SK-N-SH (cell line): ENCODE results near the gene UBE2S. TPM values are rescaled to one million over a fixed set of nuclear protein-coding genes. Genes with fewer than 3 reads are reported as not detected.

Experiments used
- CTCF ChIA-PET: fragments of 300-600, 350-600 bp; formaldehyde crosslinking; extraction: SDS; loops from one replicate; lab custom pipeline; 2021; lab: Yijun Ruan, JAX
- POLR2A ChIA-PET: fragments of 350-600 bp; sonication (Branson Sonifier 250); formaldehyde crosslinking; extraction: SDS; loops from one replicate; lab custom pipeline; 2020; ENCODE audit warnings: antibody characterized with exemption, inconsistent platforms; lab: Yijun Ruan, JAX
- DNase-seq: peaks from one replicate; pipeline ENCODE4 v3.0.0; 2012
- H2AFZ ChIP-seq: fragments of 200-600 bp; sonication (generic); 2 replicates; pipeline ENCODE4 v1.8.1; 2016; ENCODE audit warnings: antibody characterized with exemption, mild to moderate bottlenecking, low read depth
- H3F3A ChIP-seq: fragments of 200-600 bp; sonication (generic); replicated peaks from 2 replicates; pipeline ENCODE3; 2016; ENCODE audit warnings: antibody characterized with exemption, mild to moderate bottlenecking; ENCODE audit not compliant: insufficient read depth
- H3K27ac ChIP-seq, 2 experiments: fragments of 200-500 bp in 1 of 2; fragments of 200-600 bp in 1 of 2; sonication (Bioruptor generic) in 1 of 2; sonication (generic), shearing (Covaris generic) in 1 of 2; 2 replicates each; pipeline versions ENCODE4 v1.5.1 to v1.6.1; 2014 to 2016; ENCODE audit warnings: low read depth in 2 of 2, inconsistent platforms in 1 of 2, low read length in 1 of 2, mild to moderate bottlenecking in 1 of 2, mixed read lengths in 1 of 2
- H3K27me3 ChIP-seq: fragments of 200-600 bp; sonication (generic), shearing (Covaris generic); 2 replicates; pipeline ENCODE4 v1.6.1; 2016; ENCODE audit warnings: mixed run types; ENCODE audit not compliant: insufficient read depth
- H3K36me3 ChIP-seq, 2 experiments: fragments of 200-500 bp in 1 of 2; fragments of 200-600 bp in 1 of 2; sonication (Bioruptor generic) in 1 of 2; sonication (generic) in 1 of 2; replicated peaks in 1 of 2; 2 replicates each; pipeline versions ENCODE3 to v1.5.1; 2014 to 2016; ENCODE audit warnings: low read length in 1 of 2, mild to moderate bottlenecking in 1 of 2; ENCODE audit not compliant: insufficient read depth in 2 of 2, control insufficient read depth in 1 of 2
- H3K4me1 ChIP-seq, 2 experiments: fragments of 200-500 bp in 1 of 2; fragments of 200-600 bp in 1 of 2; sonication (Bioruptor generic) in 1 of 2; sonication (generic), shearing (Covaris generic) in 1 of 2; 2 replicates each; pipeline versions ENCODE4 v1.5.1 to v1.6.1; 2014 to 2016; ENCODE audit warnings: low read depth in 1 of 2, low read length in 1 of 2, mixed run types in 1 of 2; ENCODE audit not compliant: insufficient read depth in 2 of 2, control insufficient read depth in 1 of 2
- H3K4me2 ChIP-seq: fragments of 200-600 bp; sonication (generic), shearing (Covaris generic); 2 replicates; pipeline ENCODE4 v1.6.1; 2017; ENCODE audit warnings: mixed run types
- H3K4me3 ChIP-seq, 2 experiments: fragments of 200-500 bp in 1 of 2; fragments of 200-600 bp in 1 of 2; sonication (Bioruptor generic) in 1 of 2; sonication (generic), shearing (Covaris generic) in 1 of 2; 2 replicates each; pipeline versions ENCODE4 v1.5.1 to v1.8.1; 2014 to 2016; ENCODE audit warnings: low read depth in 2 of 2, inconsistent platforms in 1 of 2, low read length in 1 of 2, mild to moderate bottlenecking in 1 of 2, mixed read lengths in 1 of 2, moderate library complexity in 1 of 2
- H3K79me2 ChIP-seq: fragments of 200-600 bp; sonication (generic); 2 replicates; pipeline ENCODE4 v1.8.1; 2017; ENCODE audit warnings: mild to moderate bottlenecking; ENCODE audit not compliant: insufficient read depth
- H3K9ac ChIP-seq: fragments of 200-600 bp; sonication (generic); 2 replicates; pipeline ENCODE4 v1.6.1; 2017; ENCODE audit warnings: mixed run types
- H3K9me2 ChIP-seq: fragments of 200-600 bp; sonication (generic); 2 replicates; pipeline ENCODE4 v1.6.1; 2017; ENCODE audit warnings: mixed run types
- H3K9me3 ChIP-seq: fragments of 200-600 bp; sonication (generic); 2 replicates; pipeline ENCODE4 v1.6.1; 2017; ENCODE audit warnings: mixed run types, mild to moderate bottlenecking, moderate library complexity
- H4K20me1 ChIP-seq: fragments of 200-600 bp; sonication (generic); 2 replicates; pipeline ENCODE4 v1.6.1; 2017; ENCODE audit warnings: mild to moderate bottlenecking, mixed run types; ENCODE audit not compliant: insufficient read depth
- ELF1 ChIP-seq: IDR thresholded peaks from 2 replicates; pipeline ENCODE4 v1.4.0; 2012
- EP300 ChIP-seq, 2 experiments: IDR thresholded peaks; 2 replicates each; pipeline versions ENCODE4 v1.4.0 to v1.6.1; 2012; ENCODE audit warnings: borderline replicate concordance in 1 of 2, low read depth in 1 of 2, low read length in 1 of 2
- EZH2phosphoT487 ChIP-seq: fragments of 200-600 bp; sonication (generic); IDR thresholded peaks from 2 replicates; pipeline ENCODE4 v1.6.1; 2017; ENCODE audit warnings: low read depth, mixed run types, mild to moderate bottlenecking, antibody characterized with exemption, moderate library complexity, borderline replicate concordance
- FOXM1 ChIP-seq: IDR thresholded peaks from 2 replicates; pipeline ENCODE4 v1.4.0; 2012; ENCODE audit warnings: low read depth, mild to moderate bottlenecking
- GATA2 ChIP-seq: sonication (generic); formaldehyde crosslinking; IDR thresholded peaks from 2 replicates; pipeline ENCODE4 v1.5.0; 2020; ENCODE audit warnings: mild to moderate bottlenecking, missing genetic modification reagents
- IRF3 ChIP-seq: fragments of 150-350 bp; IDR thresholded peaks from 2 replicates; pipeline ENCODE4 v1.6.1; 2016; ENCODE audit warnings: mild to moderate bottlenecking, low read depth, low read length
- MAX ChIP-seq: IDR thresholded peaks from 2 replicates; pipeline ENCODE4 v1.4.0; 2012; ENCODE audit warnings: low read depth
- MXI1 ChIP-seq: IDR thresholded peaks from 2 replicates; pipeline ENCODE4 v1.6.1; 2012; ENCODE audit warnings: mild to moderate bottlenecking, low read depth, low read length, improper control_type of control experiment
- NFIC ChIP-seq: IDR thresholded peaks from 2 replicates; pipeline ENCODE4 v1.4.0; 2012; ENCODE audit warnings: borderline replicate concordance
- RAD21 ChIP-seq: IDR thresholded peaks from 2 replicates; pipeline ENCODE4 v1.6.1; 2012; ENCODE audit warnings: mild to moderate bottlenecking, low read length
- RXRA ChIP-seq: IDR thresholded peaks from 2 replicates; pipeline ENCODE4 v1.4.0; 2012; ENCODE audit warnings: low read depth, mild to moderate bottlenecking, borderline replicate concordance
- SMC3 ChIP-seq: IDR thresholded peaks from 2 replicates; pipeline ENCODE4 v1.6.1; 2012; ENCODE audit warnings: low read depth, low read length, improper control_type of control experiment
- TCF12 ChIP-seq: IDR thresholded peaks from 2 replicates; pipeline ENCODE4 v1.4.0; 2012
- YY1 ChIP-seq: IDR thresholded peaks from 2 replicates; pipeline ENCODE4 v1.4.0; 2012; ENCODE audit warnings: low read depth, mild to moderate bottlenecking
- WGBS: methylation state at CpG from one replicate; pipeline ENCODE4 v1.1.6; 2017; ENCODE audit warnings: low lambda C conversion rate; 5-methylcytosine and 5-hydroxymethylcytosine counted together
- polyA plus RNA-seq, 3 experiments: library from polyadenylated mRNA; depleted of rRNA; stranded (reverse); fragments of >200 nt; gene quantifications; 2 replicates each; pipeline ENCODE4 v1.2.3, GENCODE V29; 2012
- TF ChIP-seq, protein P1 (sequence below): fragments of 200-600 bp; sonication (generic); IDR thresholded peaks from 2 replicates; pipeline ENCODE4 v1.6.1; 2017; ENCODE audit warnings: antibody characterized with exemption, mild to moderate bottlenecking, moderate library complexity
- TF ChIP-seq, protein P2 (sequence below): IDR thresholded peaks from 2 replicates; pipeline ENCODE4 v1.4.0; 2012; ENCODE audit warnings: low read depth, borderline replicate concordance

Gene UBE2S
- polyA plus RNA-seq, 1 of the 3 experiments (the other 2 are of a cell fraction) = 133 TPM

DNA sequence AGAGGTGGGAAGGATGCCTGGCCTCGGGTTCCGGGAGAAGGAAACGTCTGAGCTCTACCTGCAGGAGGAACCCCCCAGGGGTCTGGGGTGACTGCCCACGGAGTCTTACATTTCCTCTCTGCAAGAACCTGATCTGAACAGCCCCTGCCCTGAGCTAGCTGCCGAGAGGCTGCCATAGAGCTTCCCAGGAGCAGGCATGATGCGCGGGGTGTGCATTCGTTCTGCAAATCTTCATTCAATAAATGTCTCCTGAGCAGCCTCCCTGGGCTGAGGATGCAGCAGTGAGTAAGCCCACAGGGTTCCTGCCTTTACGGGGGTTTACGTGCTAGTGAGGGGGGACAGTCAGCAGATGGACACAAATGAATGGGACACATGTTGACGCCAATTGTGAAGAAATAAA, 37.1 kb upstream of the UBE2S start:
- TF ChIP-seq YY1 = no peak
- no peak for TF ChIP-seq TCF12
- TF ChIP-seq, protein P1, sequence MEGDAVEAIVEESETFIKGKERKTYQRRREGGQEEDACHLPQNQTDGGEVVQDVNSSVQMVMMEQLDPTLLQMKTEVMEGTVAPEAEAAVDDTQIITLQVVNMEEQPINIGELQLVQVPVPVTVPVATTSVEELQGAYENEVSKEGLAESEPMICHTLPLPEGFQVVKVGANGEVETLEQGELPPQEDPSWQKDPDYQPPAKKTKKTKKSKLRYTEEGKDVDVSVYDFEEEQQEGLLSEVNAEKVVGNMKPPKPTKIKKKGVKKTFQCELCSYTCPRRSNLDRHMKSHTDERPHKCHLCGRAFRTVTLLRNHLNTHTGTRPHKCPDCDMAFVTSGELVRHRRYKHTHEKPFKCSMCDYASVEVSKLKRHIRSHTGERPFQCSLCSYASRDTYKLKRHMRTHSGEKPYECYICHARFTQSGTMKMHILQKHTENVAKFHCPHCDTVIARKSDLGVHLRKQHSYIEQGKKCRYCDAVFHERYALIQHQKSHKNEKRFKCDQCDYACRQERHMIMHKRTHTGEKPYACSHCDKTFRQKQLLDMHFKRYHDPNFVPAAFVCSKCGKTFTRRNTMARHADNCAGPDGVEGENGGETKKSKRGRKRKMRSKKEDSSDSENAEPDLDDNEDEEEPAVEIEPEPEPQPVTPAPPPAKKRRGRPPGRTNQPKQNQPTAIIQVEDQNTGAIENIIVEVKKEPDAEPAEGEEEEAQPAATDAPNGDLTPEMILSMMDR = no peak
- TF ChIP-seq MXI1 = no peak
- TF ChIP-seq FOXM1 = no peak
- no peak for TF ChIP-seq EP300 (IDR thresholded peaks at IDR 0.05; ENCODE audit: borderline replicate concordance in 1 of 2, low read depth in 1 of 2, low read length in 1 of 2)
- TF ChIP-seq, protein P2, sequence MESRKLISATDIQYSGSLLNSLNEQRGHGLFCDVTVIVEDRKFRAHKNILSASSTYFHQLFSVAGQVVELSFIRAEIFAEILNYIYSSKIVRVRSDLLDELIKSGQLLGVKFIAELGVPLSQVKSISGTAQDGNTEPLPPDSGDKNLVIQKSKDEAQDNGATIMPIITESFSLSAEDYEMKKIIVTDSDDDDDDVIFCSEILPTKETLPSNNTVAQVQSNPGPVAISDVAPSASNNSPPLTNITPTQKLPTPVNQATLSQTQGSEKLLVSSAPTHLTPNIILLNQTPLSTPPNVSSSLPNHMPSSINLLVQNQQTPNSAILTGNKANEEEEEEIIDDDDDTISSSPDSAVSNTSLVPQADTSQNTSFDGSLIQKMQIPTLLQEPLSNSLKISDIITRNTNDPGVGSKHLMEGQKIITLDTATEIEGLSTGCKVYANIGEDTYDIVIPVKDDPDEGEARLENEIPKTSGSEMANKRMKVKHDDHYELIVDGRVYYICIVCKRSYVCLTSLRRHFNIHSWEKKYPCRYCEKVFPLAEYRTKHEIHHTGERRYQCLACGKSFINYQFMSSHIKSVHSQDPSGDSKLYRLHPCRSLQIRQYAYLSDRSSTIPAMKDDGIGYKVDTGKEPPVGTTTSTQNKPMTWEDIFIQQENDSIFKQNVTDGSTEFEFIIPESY = no peak
- TF ChIP-seq IRF3 = no peak
- TF ChIP-seq RAD21 = no peak
- no peak for TF ChIP-seq RXRA
- TF ChIP-seq EZH2phosphoT487 = no peak
- no peak for TF ChIP-seq ELF1
- TF ChIP-seq SMC3 = no peak
- TF ChIP-seq GATA2 (CRISPR knock-in tag) = no peak
- no peak for TF ChIP-seq MAX
- no peak for TF ChIP-seq NFIC
- Histone ChIP-seq H3K4me3 (no peak overlapping the region), H2AFZ (no peak overlapping the region), H3K9ac (no peak overlapping the region), H3K36me3 (no peaks in the 10 kb centered on the region), H3K9me2 (no peaks in the 10 kb centered on the region), H4K20me1 (peaks cover 5% of the 10 kb centered on the region; the same call in 1 of the 2 replicates), H3F3A (peaks cover 8% of the 10 kb centered on the region), H3K4me1 (peaks cover 0 to 9% of the 10 kb centered on the region in 2 experiments; a peak in 1 of 4 replicates), H3K79me2 (no peaks in the 10 kb centered on the region), H3K27ac (no peak overlapping the region), H3K9me3 (no peaks in the 10 kb centered on the region), H3K27me3 (peaks cover 55% of the 10 kb centered on the region), H3K4me2 (no peak overlapping the region)
- WGBS = 32% methylated on average over 9 of the region's 11 CpGs
- ChIA-PET CTCF (interaction anchor here (0.7 kb wide), 1 partner anchor 15 kb away, joined by 3 read pairs; no protein-coding TSS in a partner anchor), POLR2A (interaction anchor here (0.9 to 1.5 kb wide), 2 partner anchors 31 to 39 kb away, joined by 3 read pairs; partner anchors contain the start of gene ZNF628)
- DNase-seq = no peak
